IMR-90 (cell line): ENCODE data around the gene DIAPH2.

Experiments used
- BHLHE40 ChIP-seq: fragments of 150-350 bp; IDR thresholded peaks from 2 replicates; pipeline ENCODE4 v1.6.1; 2016; ENCODE audit warnings: mild to moderate bottlenecking, low read depth, low read length
- CEBPB ChIP-seq: IDR thresholded peaks from 2 replicates; pipeline ENCODE4 v1.6.1; 2012; ENCODE audit warnings: low read depth, low read length, improper control_type of control experiment
- CHD1 ChIP-seq: IDR thresholded peaks from 2 replicates; pipeline ENCODE4 v1.6.1; 2012; ENCODE audit warnings: low read depth, low read length, improper control_type of control experiment
- CTCF ChIP-seq: conservative IDR thresholded peaks from 2 replicates; pipeline ENCODE4 v1.5.1; 2012; ENCODE audit warnings: mild to moderate bottlenecking, low read depth, low read length, improper control_type of control experiment
- ELK1 ChIP-seq: fragments of 150-350 bp; IDR thresholded peaks from 2 replicates; pipeline ENCODE4 v1.6.1; 2016; ENCODE audit warnings: low read depth, mild to moderate bottlenecking, low read length, moderate library complexity, borderline replicate concordance
- MAFK ChIP-seq: IDR thresholded peaks from 2 replicates; pipeline ENCODE4 v1.6.1; 2012; ENCODE audit warnings: low read depth, low read length, improper control_type of control experiment
- MAZ ChIP-seq: IDR thresholded peaks from 2 replicates; pipeline ENCODE4 v1.6.1; 2012; ENCODE audit warnings: low read depth, mild to moderate bottlenecking, low read length, improper control_type of control experiment, moderate library complexity, borderline replicate concordance
- MXI1 ChIP-seq: IDR thresholded peaks from 2 replicates; pipeline ENCODE4 v1.6.1; 2012; ENCODE audit warnings: low read depth, mild to moderate bottlenecking, low read length, moderate library complexity, borderline replicate concordance
- POLR2A ChIP-seq: IDR thresholded peaks from 2 replicates; pipeline ENCODE4 v1.6.1; 2012; ENCODE audit warnings: mild to moderate bottlenecking, low read depth, low read length
- RAD21 ChIP-seq: IDR thresholded peaks from 2 replicates; pipeline ENCODE4 v1.6.1; 2012; ENCODE audit warnings: low read length, improper control_type of control experiment
- RCOR1 ChIP-seq: IDR thresholded peaks from 2 replicates; pipeline ENCODE4 v1.6.1; 2012; ENCODE audit warnings: mild to moderate bottlenecking, low read length, improper control_type of control experiment; ENCODE audit not compliant: insufficient replicate concordance
- RFX5 ChIP-seq: IDR thresholded peaks from 2 replicates; pipeline ENCODE4 v1.8.0; 2012; ENCODE audit warnings: low read depth, mild to moderate bottlenecking, low read length, moderate library complexity
- SMC3 ChIP-seq: fragments of 150-350 bp; IDR thresholded peaks from 2 replicates; pipeline ENCODE4 v1.6.1; 2016; ENCODE audit warnings: low read depth, mild to moderate bottlenecking, antibody characterized with exemption, low read length, moderate library complexity
- USF2 ChIP-seq: fragments of 150-350 bp; IDR thresholded peaks from 2 replicates; pipeline ENCODE4 v1.6.1; 2017; ENCODE audit warnings: mild to moderate bottlenecking, antibody characterized with exemption, low read length, low read depth

- no peak for TF ChIP-seq CTCF
- no peak for TF ChIP-seq MXI1
- TF ChIP-seq RAD21 = no peak
- no peak for TF ChIP-seq USF2
- TF ChIP-seq RCOR1 = no peak
- TF ChIP-seq SMC3 = no peak
- no peak for TF ChIP-seq POLR2A
- TF ChIP-seq RFX5 = no peak
- TF ChIP-seq MAFK = no peak
- no peak for TF ChIP-seq BHLHE40
- no peak for TF ChIP-seq MAZ
- no peak for TF ChIP-seq ELK1
- TF ChIP-seq CHD1 = no peak
- TF ChIP-seq CEBPB = no peak
These were observed 80.2 kb downstream of the DIAPH2 start for GRCh38 chrX:96764864-96765263.
